OCI-LY1 (cell line): ENCODE data around the gene ATP8A2.
"Not testable (repeated sequence)": the region's sequence is repeated elsewhere in the genome, so short reads cannot be mapped to it uniquely, and the experiment has no call there.

Experiments
- H2AFZ ChIP-seq: fragments of 200-600 bp; sonication (generic), shearing (Covaris generic); 2 replicates; pipeline ENCODE4 v1.6.0; 2014; ENCODE audit warnings: antibody characterized with exemption, mild to moderate bottlenecking, low read length
- H3F3A ChIP-seq: fragments of 200-600 bp; sonication (generic), shearing (Covaris generic); 2 replicates; pipeline ENCODE4 v1.6.0; 2014; ENCODE audit warnings: mild to moderate bottlenecking, antibody characterized with exemption, low read length, moderate library complexity; ENCODE audit not compliant: insufficient read depth
- H3K27ac ChIP-seq: fragments of 200-600 bp; sonication (generic); 2 replicates; pipeline ENCODE4 v1.5.1; 2014; ENCODE audit warnings: low read length, mixed run types, mild to moderate bottlenecking, low read depth; ENCODE audit not compliant: poor library complexity, severe bottlenecking
- H3K27me3 ChIP-seq: fragments of 200-600 bp; sonication (generic); 2 replicates; pipeline ENCODE4 v1.6.0; 2014; ENCODE audit warnings: antibody characterized with exemption, mild to moderate bottlenecking, low read length, moderate library complexity; ENCODE audit not compliant: insufficient read depth
- H3K36me3 ChIP-seq: fragments of 200-600 bp; sonication (generic); 2 replicates; pipeline ENCODE4 v1.6.1; 2014; ENCODE audit warnings: mild to moderate bottlenecking, antibody characterized with exemption, low read length, moderate library complexity, mixed read lengths; ENCODE audit not compliant: insufficient read depth
- H3K4me1 ChIP-seq: fragments of 200-600 bp; sonication (generic); 2 replicates; pipeline ENCODE4 v1.5.1; 2014; ENCODE audit warnings: mild to moderate bottlenecking, low read length, moderate library complexity; ENCODE audit not compliant: insufficient read depth, severe bottlenecking
- H3K4me2 ChIP-seq: fragments of 200-600 bp; sonication (generic), shearing (Covaris generic); 2 replicates; pipeline ENCODE4 v1.6.1; 2014; ENCODE audit warnings: low read length
- H3K4me3 ChIP-seq: fragments of 200-600 bp; sonication (generic); 2 replicates; pipeline ENCODE4 v1.5.1; 2014; ENCODE audit warnings: low read length, low read depth, mild to moderate bottlenecking, mixed read lengths; ENCODE audit not compliant: poor library complexity, severe bottlenecking
- H3K79me2 ChIP-seq: fragments of 200-600 bp; shearing (Covaris generic); 2 replicates; pipeline ENCODE4 v1.6.1; 2016; ENCODE audit warnings: mixed run types, low read length, mixed read lengths; ENCODE audit not compliant: insufficient read depth
- H3K9ac ChIP-seq: fragments of 200-600 bp; sonication (generic), shearing (Covaris generic); 2 replicates; pipeline ENCODE4 v1.6.1; 2014; ENCODE audit warnings: mild to moderate bottlenecking, low read length, mixed read lengths
- H3K9me2 ChIP-seq: fragments of 200-600 bp; sonication (generic), shearing (Covaris generic); 2 replicates; pipeline ENCODE4 v1.6.1; 2014; ENCODE audit warnings: low read depth, mild to moderate bottlenecking, low read length, mixed read lengths
- H3K9me3 ChIP-seq: fragments of 200-600 bp; shearing (Covaris generic); 2 replicates; pipeline ENCODE4 v1.6.1; 2014; ENCODE audit warnings: low read length, mixed read lengths
- H4K20me1 ChIP-seq: fragments of 200-600 bp; sonication (generic), shearing (Covaris generic); 2 replicates; pipeline ENCODE4 v1.6.0; 2016; ENCODE audit warnings: mild to moderate bottlenecking, low read length; ENCODE audit not compliant: insufficient read depth
- EZH2 ChIP-seq: fragments of 200-600 bp; sonication (generic), shearing (Covaris generic); IDR thresholded peaks from 2 replicates; pipeline ENCODE4 v1.8.0; 2017; ENCODE audit warnings: borderline replicate concordance, mixed run types, mild to moderate bottlenecking, antibody characterized with exemption, low read length, moderate library complexity, mixed read lengths
- TF ChIP-seq, protein P1 (sequence below): fragments of 200-600 bp; sonication (generic), shearing (Covaris generic); IDR thresholded peaks from 2 replicates; pipeline ENCODE4 v1.5.1; 2017; ENCODE audit warnings: mild to moderate bottlenecking, antibody characterized with exemption, low read length, moderate library complexity, mixed read lengths

ATP8A2 gene

DNA sequence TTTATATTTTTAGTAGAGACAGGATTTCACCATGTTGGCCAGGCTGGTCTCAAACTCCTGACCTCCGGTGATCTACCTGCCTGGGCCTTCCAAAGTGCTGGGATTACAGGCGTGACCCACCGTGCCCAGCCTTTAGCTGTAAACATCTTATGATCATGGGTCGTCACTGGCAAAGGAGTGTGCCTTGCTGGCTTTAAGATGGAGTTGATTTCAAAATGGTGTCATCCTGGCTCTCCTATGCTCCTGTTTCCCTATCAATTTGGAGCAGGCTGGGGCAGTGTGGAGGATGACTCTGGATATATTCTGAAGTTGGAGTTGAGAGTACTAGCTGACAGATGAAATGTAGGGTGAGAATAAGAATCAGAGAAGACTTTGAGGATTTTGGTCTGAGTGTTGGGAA lies 18.4 kb upstream of the ATP8A2 start:
- Histone ChIP-seq H3F3A (no peaks in the 10 kb centered on the region), H3K9me3 (no peaks in the 10 kb centered on the region), H3K4me2 (no peak overlapping the region), H3K9ac (no peak overlapping the region), H2AFZ (no peak overlapping the region), H3K9me2 (no peaks in the 10 kb centered on the region), H3K27ac (no peak overlapping the region), H3K36me3 (no peaks in the 10 kb centered on the region), H3K4me3 (no peak overlapping the region), H3K27me3 (no peaks in the 10 kb centered on the region), H3K79me2 (no peaks in the 10 kb centered on the region), H3K4me1 (no peaks in the 10 kb centered on the region), H4K20me1 (no peaks in the 10 kb centered on the region)
- no peak for TF ChIP-seq EZH2
- TF ChIP-seq, protein P1, sequence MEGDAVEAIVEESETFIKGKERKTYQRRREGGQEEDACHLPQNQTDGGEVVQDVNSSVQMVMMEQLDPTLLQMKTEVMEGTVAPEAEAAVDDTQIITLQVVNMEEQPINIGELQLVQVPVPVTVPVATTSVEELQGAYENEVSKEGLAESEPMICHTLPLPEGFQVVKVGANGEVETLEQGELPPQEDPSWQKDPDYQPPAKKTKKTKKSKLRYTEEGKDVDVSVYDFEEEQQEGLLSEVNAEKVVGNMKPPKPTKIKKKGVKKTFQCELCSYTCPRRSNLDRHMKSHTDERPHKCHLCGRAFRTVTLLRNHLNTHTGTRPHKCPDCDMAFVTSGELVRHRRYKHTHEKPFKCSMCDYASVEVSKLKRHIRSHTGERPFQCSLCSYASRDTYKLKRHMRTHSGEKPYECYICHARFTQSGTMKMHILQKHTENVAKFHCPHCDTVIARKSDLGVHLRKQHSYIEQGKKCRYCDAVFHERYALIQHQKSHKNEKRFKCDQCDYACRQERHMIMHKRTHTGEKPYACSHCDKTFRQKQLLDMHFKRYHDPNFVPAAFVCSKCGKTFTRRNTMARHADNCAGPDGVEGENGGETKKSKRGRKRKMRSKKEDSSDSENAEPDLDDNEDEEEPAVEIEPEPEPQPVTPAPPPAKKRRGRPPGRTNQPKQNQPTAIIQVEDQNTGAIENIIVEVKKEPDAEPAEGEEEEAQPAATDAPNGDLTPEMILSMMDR, result no peak

- H3K27ac ChIP-seq, result no peak overlapping the region
Observed at GRCh38 chr13:25354377-25354776, 17.4 kb upstream of the ATP8A2 start.

DNA sequence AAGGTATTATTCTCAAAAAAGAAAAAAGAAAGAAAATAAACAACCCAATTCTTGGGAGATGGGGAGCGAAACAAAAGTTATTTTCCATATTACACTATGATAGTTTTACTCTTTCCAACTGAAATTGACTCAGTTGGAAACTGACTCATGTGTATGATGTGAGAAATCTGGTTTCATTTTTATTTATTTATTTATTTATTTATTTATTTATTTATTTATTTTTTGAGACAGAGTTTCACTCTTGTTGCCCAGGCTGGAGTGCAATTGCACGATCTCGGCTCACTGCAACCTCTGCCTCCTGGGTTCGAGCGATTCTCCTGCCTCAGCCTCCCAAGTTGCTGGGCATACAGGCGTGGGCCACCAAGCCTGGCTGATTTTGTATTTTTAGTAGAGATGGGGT lies 11.3 kb upstream of the ATP8A2 start:
- not testable (repeated sequence) for H3K27me3 ChIP-seq, H3K79me2 ChIP-seq, H3K4me2 ChIP-seq, H3K4me1 ChIP-seq, H3K9ac ChIP-seq, H2AFZ ChIP-seq, H3K9me3 ChIP-seq, H3K9me2 ChIP-seq, H3K27ac ChIP-seq, H3K36me3 ChIP-seq, H3K4me3 ChIP-seq, H4K20me1 ChIP-seq, H3F3A ChIP-seq

More at GRCh38 chr13:25354377-25354776, 17.4 kb upstream of the ATP8A2 start:
- Histone ChIP-seq H3F3A (no peaks in the 10 kb centered on the region), H3K4me2 (no peak overlapping the region), H3K36me3 (no peaks in the 10 kb centered on the region; the same call in 1 of the 2 replicates), H3K79me2 (no peaks in the 10 kb centered on the region), H3K27me3 (no peaks in the 10 kb centered on the region), H4K20me1 (no peaks in the 10 kb centered on the region), H3K4me3 (no peak overlapping the region), H2AFZ (no peak overlapping the region), H3K9me2 (no peaks in the 10 kb centered on the region), H3K9ac (no peak overlapping the region), H3K9me3 (no peaks in the 10 kb centered on the region), H3K4me1 (no peaks in the 10 kb centered on the region)
- TF ChIP-seq EZH2, result no peak
- TF ChIP-seq, protein P1, result no peak

DNA sequence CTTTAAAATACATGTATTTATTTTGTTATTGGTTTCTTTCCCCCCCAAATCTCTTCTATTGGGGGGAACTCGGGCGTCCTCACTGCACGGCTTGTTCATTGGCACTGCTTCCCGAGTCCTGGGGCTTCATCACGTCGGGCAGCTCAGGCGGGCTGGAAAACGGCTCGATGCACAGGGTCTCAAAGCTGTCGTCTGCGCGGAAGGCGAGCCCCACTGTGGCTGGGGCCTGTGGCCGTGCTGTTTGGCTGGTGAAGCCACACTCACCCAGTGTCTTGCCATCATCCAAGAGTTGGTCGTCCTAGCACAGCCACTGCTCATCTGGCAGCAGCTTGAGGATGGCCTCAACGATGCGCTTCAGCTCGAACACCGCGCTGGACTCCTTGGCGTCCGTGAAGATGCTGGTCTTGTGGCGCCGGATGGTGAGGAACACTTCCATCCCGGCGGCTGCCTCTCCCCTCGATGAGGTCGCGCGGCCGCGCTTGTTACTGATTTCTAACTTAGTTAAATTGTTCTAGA lies 6.0 kb upstream of the ATP8A2 start:
- no peaks in the 10 kb centered on the region for H3K4me1 ChIP-seq
- TF ChIP-seq EZH2, result no peak
- TF ChIP-seq, protein P1, result no peak
- no peaks in the 10 kb centered on the region for H3K36me3 ChIP-seq
- no peaks in the 10 kb centered on the region for H3K27me3 ChIP-seq
- no peak overlapping the region for H3K9ac ChIP-seq
- H3K9me3 ChIP-seq, result no peaks in the 10 kb centered on the region
- no peak overlapping the region for H3K4me2 ChIP-seq
- H3K27ac ChIP-seq, result no peak overlapping the region
- no peak overlapping the region for H2AFZ ChIP-seq
- no peaks in the 10 kb centered on the region for H3K79me2 ChIP-seq
- no peak overlapping the region for H3K4me3 ChIP-seq
- H4K20me1 ChIP-seq, result no peaks in the 10 kb centered on the region
- H3K9me2 ChIP-seq, result no peaks in the 10 kb centered on the region
- H3F3A ChIP-seq, result no peaks in the 10 kb centered on the region
